Prostate gland (tissue), 2 donors: ENCODE data around the gene CLIP1.
A peak's percentile ranks its signal among the peaks of the same experiment; 100 is the strongest.

Experiments used
- CTCF ChIP-seq, 4 experiments: fragments of 200-600 bp in 2 of 4; fragments of 450-650 bp in 2 of 4; sonication (generic) in 2 of 4; IDR thresholded peaks; 1 replicate in 3 of 4; 2 replicates in 1 of 4; pipeline ENCODE4 v1.5.1; 2016 to 2019; ENCODE audit warnings: antibody characterized with exemption in 4 of 4, mild to moderate bottlenecking in 2 of 4, moderate library complexity in 2 of 4
- POLR2A ChIP-seq: fragments of 450-650 bp; IDR thresholded peaks from one replicate; pipeline ENCODE4 v1.6.1; 2016; ENCODE audit warnings: antibody characterized with exemption, mild to moderate bottlenecking
- POLR2AphosphoS5 ChIP-seq: sonication (generic); formaldehyde crosslinking; IDR thresholded peaks from one replicate; pipeline ENCODE4 v1.6.1; 2017; ENCODE audit warnings: antibody characterized with exemption

GRCh38 chr12:122449317-122449716 lies 26.8 kb upstream of the CLIP1 start:
- no peak for TF ChIP-seq POLR2AphosphoS5
- TF ChIP-seq POLR2A = no peak
- peak in 1 of 4 experiments; percentile 19 for TF ChIP-seq CTCF (IDR thresholded peaks at IDR 0.05)
